HepG2 (cell line): ENCODE measurements around the gene ADRM1. TPM values are rescaled to one million over a fixed set of nuclear protein-coding genes. Genes with fewer than 3 reads are reported as not detected.

Experiments used
- ATRX ChIP-seq: sonication (generic); formaldehyde crosslinking; IDR thresholded peaks from 2 replicates; pipeline ENCODE4 v1.4.0; 2020; ENCODE audit warnings: missing genetic modification reagents, borderline replicate concordance
- CHD4 ChIP-seq: fragments of 200-600 bp; sonication (generic); IDR thresholded peaks from 2 replicates; pipeline ENCODE4 v1.7.0; 2017; ENCODE audit warnings: mild to moderate bottlenecking, low read length, borderline replicate concordance
- CTCF ChIP-seq: sonication (generic); formaldehyde crosslinking; IDR thresholded peaks from 2 replicates; pipeline ENCODE4 v1.5.0; 2020; ENCODE audit warnings: mild to moderate bottlenecking, missing genetic modification reagents, moderate library complexity
- GMEB1 ChIP-seq: sonication (generic); formaldehyde crosslinking; IDR thresholded peaks from 2 replicates; pipeline ENCODE4 v1.5.1; 2020; ENCODE audit warnings: missing genetic modification reagents, mild to moderate bottlenecking, borderline replicate concordance
- HBP1 ChIP-seq: IDR thresholded peaks from 2 replicates; pipeline ENCODE4 v1.6.1; 2016; ENCODE audit warnings: low read depth, control low read depth
- HNF4A ChIP-seq: sonication (generic); formaldehyde crosslinking; IDR thresholded peaks from 2 replicates; pipeline ENCODE4 v1.4.0; 2020; ENCODE audit warnings: missing genetic modification reagents
- HOMEZ ChIP-seq: IDR thresholded peaks from 2 replicates; pipeline ENCODE4 v1.6.1; 2016; ENCODE audit warnings: low read depth
- MYC ChIP-seq: sonication (generic); formaldehyde crosslinking; IDR thresholded peaks from 2 replicates; pipeline ENCODE4 v1.9.0; 2021; ENCODE audit warnings: missing genetic modification reagents, borderline replicate concordance
- POLR2AphosphoS2 ChIP-seq: IDR thresholded peaks from 2 replicates; pipeline ENCODE4 v1.6.1; 2011; ENCODE audit warnings: low read depth, low read length, improper control_type of control experiment
- PRDM15 ChIP-seq: sonication (generic); formaldehyde crosslinking; IDR thresholded peaks from 2 replicates; pipeline ENCODE4 v1.4.0; 2020; ENCODE audit warnings: missing genetic modification reagents
- TBX3 ChIP-seq: fragments of 450-650 bp; IDR thresholded peaks from 2 replicates; pipeline ENCODE4 v1.6.1; 2017; ENCODE audit warnings: antibody characterized with exemption, mild to moderate bottlenecking, inconsistent platforms, borderline replicate concordance
- ZFP62 ChIP-seq: sonication (generic); formaldehyde crosslinking; IDR thresholded peaks from 2 replicates; pipeline ENCODE4 v1.4.0; 2020; ENCODE audit warnings: missing genetic modification reagents
- ZNF562 ChIP-seq: sonication (generic); formaldehyde crosslinking; IDR thresholded peaks from 2 replicates; pipeline ENCODE4 v1.8.0; 2022; ENCODE audit warnings: missing genetic modification reagents, borderline replicate concordance
- ZNF577 ChIP-seq: sonication (generic); formaldehyde crosslinking; IDR thresholded peaks from 2 replicates; pipeline ENCODE4 v1.4.0; 2020; ENCODE audit warnings: mild to moderate bottlenecking, low read depth, missing genetic modification reagents, borderline replicate concordance
- ZNF710 ChIP-seq: sonication (generic); formaldehyde crosslinking; IDR thresholded peaks from 2 replicates; pipeline ENCODE4 v1.5.0; 2020; ENCODE audit warnings: mild to moderate bottlenecking, missing genetic modification reagents, borderline replicate concordance
- polyA plus RNA-seq, 8 experiments: library from polyadenylated mRNA; depleted of rRNA in 3 of 8; stranded (reverse) in 7 of 8; unstranded in 1 of 8; fragments of >200 nt; fragmentation: Illumina TruSeq in 4 of 8; extraction: Trizol in 4 of 8; gene quantifications; 2 replicates each; pipeline versions ENCODE4 v1.2.1 to v1.2.3, GENCODE V29; 2011 to 2016; ENCODE audit warnings: low read depth in 4 of 8, missing spikeins in 1 of 8, mixed read lengths in 1 of 8; ENCODE audit not compliant: insufficient read depth in 1 of 8
- total RNA-seq, 5 experiments: library from RNA; depleted of rRNA; stranded (reverse); fragments of >200 nt; fragmentation: Illumina TruSeq; extraction: Trizol; gene quantifications; 2 replicates each; pipeline ENCODE4 v1.2.3, GENCODE V29; 2016; ENCODE audit warnings: low read depth in 1 of 5

Gene ADRM1
- total and polyA plus RNA-seq, 2 of the 13 experiments (the other 11 are each of a cell fraction or from before 2014, with no cell fraction given): 92.9 to 154 TPM

- TF ChIP-seq ZNF710 (CRISPR knock-in tag): no peak
- TF ChIP-seq GMEB1 (CRISPR knock-in tag): no peak
- TF ChIP-seq ZNF562: no peak
- TF ChIP-seq POLR2AphosphoS2: 0 out of 2 replicates have a peak, but pooled peaks have one; percentile 2
- no peak for TF ChIP-seq ZFP62 (CRISPR knock-in tag)
- TF ChIP-seq HBP1 (CRISPR knock-in tag): 0 out of 2 replicates have a peak, but pooled peaks have one; percentile 40
- no peak for TF ChIP-seq PRDM15 (CRISPR knock-in tag)
- TF ChIP-seq HNF4A (CRISPR knock-in tag): peak; percentile 38; the same call in 1 of the 2 replicates
- no peak for TF ChIP-seq ATRX (CRISPR knock-in tag)
- TF ChIP-seq CHD4: no peak
- no peak for TF ChIP-seq CTCF (CRISPR knock-in tag)
- no peak for TF ChIP-seq ZNF577 (CRISPR knock-in tag)
- no peak for TF ChIP-seq TBX3
- no peak; the same call in 1 of the 2 replicates for TF ChIP-seq MYC
- TF ChIP-seq HOMEZ (CRISPR knock-in tag): 0 out of 2 replicates have a peak, but pooled peaks have one; percentile 16
Observed at GRCh38 chr20:62304331-62305148, 1.7 kb downstream of the ADRM1 start (continued).
